Measurements from ENCODE around the gene ADO. TPM values are rescaled to one million over a fixed set of nuclear protein-coding genes. Genes with fewer than 3 reads are reported as not detected.

ADO gene
- total RNA-seq, 1 donor from 2014 or later = 16.7 TPM

DNA sequence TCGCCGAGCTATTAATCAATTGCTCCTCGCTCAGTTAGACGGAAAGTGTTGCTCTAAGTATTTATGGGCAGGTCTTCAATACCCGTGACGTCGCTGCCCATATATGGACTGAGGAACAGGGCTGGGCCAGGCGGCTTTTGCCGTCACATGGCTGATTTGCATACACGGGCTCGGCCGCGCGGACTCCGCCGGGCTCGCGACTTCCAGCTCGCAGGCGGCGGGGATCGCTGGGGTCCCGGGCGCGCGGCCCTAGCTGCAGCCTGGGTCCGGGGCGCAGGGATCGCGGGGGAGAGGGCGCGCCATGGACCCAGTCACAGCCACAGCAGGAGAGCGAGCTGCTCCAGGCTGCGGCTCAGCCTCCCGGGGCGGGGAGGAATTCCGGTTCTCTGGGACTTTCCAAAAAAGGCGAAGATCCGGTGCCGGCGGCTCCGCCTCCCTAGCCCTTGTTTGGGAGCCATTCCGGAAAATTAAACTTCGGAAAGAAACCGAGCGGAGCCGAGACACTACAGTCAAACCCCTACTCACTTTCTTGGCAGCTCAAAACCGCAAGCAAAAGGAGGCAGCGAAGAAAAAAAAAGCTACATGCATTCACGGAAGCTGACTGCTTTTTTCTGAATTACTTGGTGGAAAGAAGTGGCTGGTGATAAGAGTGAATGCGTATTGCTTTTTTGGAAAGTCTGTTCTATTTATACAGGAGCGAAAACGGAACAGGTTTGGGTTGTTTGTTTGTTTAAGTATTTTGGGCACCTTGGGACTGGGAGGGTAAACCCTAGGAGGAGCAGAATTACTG lies 12.0 kb downstream of the ADO start, which contains the start of gene EGR2:
EGR2 (minus strand) TSS at position 36 of the 790 bp plus-strand sequence. CDS start 337 bp downstream, outside the sequence.
- peak within 1 kb of the TSS; percentile 75 to 90 (median 87) for H3K9ac ChIP-seq (ENCODE audit: low read depth in 1 of 3, low read length in 3 of 3)
- peaks cover 26 to 38% (median 31%) of the 10 kb centered on the region in 3 donors for H3K4me1 ChIP-seq (ENCODE audit: control insufficient read depth in 3 of 3, insufficient read depth in 3 of 3, low read length in 3 of 3)
- peak within 1 kb of the TSS; percentile 89 for H3K27ac ChIP-seq (ENCODE audit: low read depth, low read length)
- H3K27me3 ChIP-seq (ENCODE audit: control insufficient read depth in 3 of 3, insufficient read depth in 3 of 3, low read length in 3 of 3) = peaks cover 22 to 38% (median 35%) of the 10 kb centered on the region in 3 donors
- no peaks in the 10 kb centered on the region for H3K36me3 ChIP-seq (ENCODE audit: control insufficient read depth in 3 of 3, insufficient read depth in 3 of 3, low read length in 3 of 3)
- peak within 1 kb of the TSS; percentile 83 to 98 (median 94) for H3K4me3 ChIP-seq (ENCODE audit: low read length in 3 of 3)
- H3K9me3 ChIP-seq (ENCODE audit: control insufficient read depth in 3 of 3, low read length in 3 of 3) = no peaks in the 10 kb centered on the region

DNA sequence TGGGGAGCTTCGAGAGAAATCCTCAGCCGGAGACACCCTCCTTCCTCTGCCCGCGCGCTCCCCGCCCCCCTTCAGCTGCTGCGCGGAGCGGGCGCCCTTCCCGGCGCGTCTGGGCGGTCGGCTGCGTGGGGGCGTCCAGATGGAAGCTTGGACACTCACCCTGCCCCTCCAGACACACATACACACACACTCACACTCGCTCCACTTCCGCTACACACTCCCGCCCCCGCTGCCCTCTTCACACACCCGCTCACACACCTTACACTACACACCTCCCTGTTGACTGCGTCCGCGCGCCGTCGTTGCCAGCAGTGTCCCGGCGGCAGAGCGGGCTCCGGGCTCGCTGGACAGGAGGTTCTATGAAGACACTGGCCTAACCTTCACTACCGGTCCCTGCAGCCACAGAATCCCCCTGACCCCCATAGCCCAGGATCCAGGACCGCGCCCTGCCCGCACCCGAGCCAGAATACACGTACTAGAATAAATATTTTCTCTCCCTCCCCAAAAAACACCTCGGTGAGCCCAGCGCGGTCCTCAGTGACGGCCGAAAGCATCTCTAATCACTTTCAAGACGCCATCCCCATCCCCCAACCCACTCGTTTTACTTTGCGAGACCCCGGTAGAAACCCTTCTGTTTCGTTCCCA lies 12.7 kb downstream of the ADO start:
- Histone ChIP-seq H3K9ac (ENCODE audit: low read depth in 1 of 3, low read length in 3 of 3) (peak overlapping the region; percentile 75 to 90 (median 87)), H3K4me1 (ENCODE audit: control insufficient read depth in 3 of 3, insufficient read depth in 3 of 3, low read length in 3 of 3) (peaks cover 26 to 38% (median 31%) of the 10 kb centered on the region in 3 donors), H3K27ac (ENCODE audit: low read depth, low read length) (peak overlapping the region; percentile 89), H3K36me3 (ENCODE audit: control insufficient read depth in 3 of 3, insufficient read depth in 3 of 3, low read length in 3 of 3) (no peaks in the 10 kb centered on the region), H3K9me3 (ENCODE audit: control insufficient read depth in 3 of 3, low read length in 3 of 3) (no peaks in the 10 kb centered on the region), H3K4me3 (ENCODE audit: low read length in 3 of 3) (peak overlapping the region; percentile 83 to 98 (median 94)), H3K27me3 (ENCODE audit: control insufficient read depth in 3 of 3, insufficient read depth in 3 of 3, low read length in 3 of 3) (peaks cover 22 to 38% (median 35%) of the 10 kb centered on the region in 3 donors)

DNA sequence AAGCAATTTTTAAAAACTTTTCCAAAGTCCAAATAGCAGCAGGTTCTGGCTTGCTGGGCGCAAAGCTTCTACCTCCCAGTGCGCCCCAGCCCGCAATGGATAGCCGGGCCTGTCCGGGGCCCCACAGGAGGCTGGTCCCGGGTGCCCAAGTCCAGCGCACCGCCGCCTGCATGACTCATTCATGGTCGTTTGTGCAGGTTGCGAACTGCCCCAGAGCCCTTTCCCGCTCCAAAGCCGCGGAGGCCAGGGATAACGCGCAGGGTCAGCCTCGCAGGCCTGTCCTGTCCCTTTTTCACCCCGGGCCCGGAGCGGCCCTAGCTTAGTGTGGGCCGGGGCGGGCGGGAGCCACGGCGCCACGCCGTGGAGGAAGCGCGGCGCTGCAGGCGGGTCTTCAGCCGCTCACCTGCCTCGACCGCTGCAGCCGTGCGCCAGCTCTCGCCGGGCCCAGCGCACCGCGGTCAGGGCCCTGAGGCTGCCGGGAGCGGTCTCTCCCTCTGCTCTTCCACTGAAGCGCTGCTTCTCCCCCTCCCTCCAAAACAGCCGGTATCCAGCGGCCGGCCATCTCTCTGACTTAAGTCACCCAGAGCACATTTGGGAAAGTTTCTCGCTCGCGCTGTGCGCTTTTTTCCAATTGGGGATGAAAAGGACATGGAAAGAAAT lies 13.4 kb downstream of the ADO start:
- peaks cover 22 to 38% (median 35%) of the 10 kb centered on the region in 3 donors for H3K27me3 ChIP-seq (ENCODE audit: control insufficient read depth in 3 of 3, insufficient read depth in 3 of 3, low read length in 3 of 3)
- no peaks in the 10 kb centered on the region for H3K9me3 ChIP-seq (ENCODE audit: control insufficient read depth in 3 of 3, low read length in 3 of 3)
- H3K27ac ChIP-seq (ENCODE audit: low read depth, low read length) = peak overlapping the region; percentile 89
- peak overlapping the region; percentile 83 to 98 (median 94) for H3K4me3 ChIP-seq (ENCODE audit: low read length in 3 of 3)
- no peaks in the 10 kb centered on the region for H3K36me3 ChIP-seq (ENCODE audit: control insufficient read depth in 3 of 3, insufficient read depth in 3 of 3, low read length in 3 of 3)
- peaks cover 26 to 38% (median 31%) of the 10 kb centered on the region in 3 donors for H3K4me1 ChIP-seq (ENCODE audit: control insufficient read depth in 3 of 3, insufficient read depth in 3 of 3, low read length in 3 of 3)
- H3K9ac ChIP-seq (ENCODE audit: low read depth in 1 of 3, low read length in 3 of 3) = peak overlapping the region; percentile 75 to 90 (median 87)

DNA sequence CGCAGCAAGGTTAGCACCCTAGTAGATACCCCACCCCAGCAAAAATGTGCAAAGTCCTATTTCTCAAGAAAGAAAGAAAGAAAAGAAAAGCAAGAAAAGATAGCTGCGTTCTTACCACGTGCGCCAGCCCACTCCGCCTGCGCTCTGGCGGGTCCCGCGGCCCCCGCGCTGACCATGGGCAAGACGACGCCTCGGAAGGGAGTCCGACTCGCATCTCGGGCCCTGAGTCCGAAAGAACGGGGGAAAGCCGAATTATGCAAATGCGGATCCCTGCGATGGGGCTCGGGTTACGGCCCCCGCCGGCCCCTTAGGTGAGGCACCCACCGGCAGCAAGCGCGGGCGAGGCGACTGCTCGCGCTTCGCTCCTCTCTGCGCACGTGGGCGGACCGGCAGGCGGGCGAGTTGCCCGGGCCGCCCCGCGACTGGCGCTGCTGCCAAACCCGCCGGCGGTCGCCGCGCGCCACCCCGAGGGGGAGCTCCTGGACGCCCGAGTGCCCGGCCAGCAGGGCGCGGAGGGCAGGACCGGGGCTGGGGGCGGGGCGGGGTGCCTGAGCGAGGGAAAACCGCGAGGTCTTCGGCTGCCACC lies 14.0 kb downstream of the ADO start:
- no peak overlapping the region for H3K27ac ChIP-seq (ENCODE audit: low read depth, low read length)
- H3K27me3 ChIP-seq (ENCODE audit: control insufficient read depth in 3 of 3, insufficient read depth in 3 of 3, low read length in 3 of 3) = peaks cover 22 to 39% (median 35%) of the 10 kb centered on the region in 3 donors
- H3K36me3 ChIP-seq (ENCODE audit: control insufficient read depth in 3 of 3, insufficient read depth in 3 of 3, low read length in 3 of 3) = no peaks in the 10 kb centered on the region
- H3K4me1 ChIP-seq (ENCODE audit: control insufficient read depth in 3 of 3, insufficient read depth in 3 of 3, low read length in 3 of 3) = peaks cover 26 to 38% (median 31%) of the 10 kb centered on the region in 3 donors
- H3K9ac ChIP-seq (ENCODE audit: low read depth in 1 of 3, low read length in 3 of 3) = peak overlapping the region in 2 of 3 donors; percentile 75 to 87
- H3K9me3 ChIP-seq (ENCODE audit: control insufficient read depth in 3 of 3, low read length in 3 of 3) = no peaks in the 10 kb centered on the region
- peak overlapping the region; percentile 83 to 98 (median 94) for H3K4me3 ChIP-seq (ENCODE audit: low read length in 3 of 3)

DNA sequence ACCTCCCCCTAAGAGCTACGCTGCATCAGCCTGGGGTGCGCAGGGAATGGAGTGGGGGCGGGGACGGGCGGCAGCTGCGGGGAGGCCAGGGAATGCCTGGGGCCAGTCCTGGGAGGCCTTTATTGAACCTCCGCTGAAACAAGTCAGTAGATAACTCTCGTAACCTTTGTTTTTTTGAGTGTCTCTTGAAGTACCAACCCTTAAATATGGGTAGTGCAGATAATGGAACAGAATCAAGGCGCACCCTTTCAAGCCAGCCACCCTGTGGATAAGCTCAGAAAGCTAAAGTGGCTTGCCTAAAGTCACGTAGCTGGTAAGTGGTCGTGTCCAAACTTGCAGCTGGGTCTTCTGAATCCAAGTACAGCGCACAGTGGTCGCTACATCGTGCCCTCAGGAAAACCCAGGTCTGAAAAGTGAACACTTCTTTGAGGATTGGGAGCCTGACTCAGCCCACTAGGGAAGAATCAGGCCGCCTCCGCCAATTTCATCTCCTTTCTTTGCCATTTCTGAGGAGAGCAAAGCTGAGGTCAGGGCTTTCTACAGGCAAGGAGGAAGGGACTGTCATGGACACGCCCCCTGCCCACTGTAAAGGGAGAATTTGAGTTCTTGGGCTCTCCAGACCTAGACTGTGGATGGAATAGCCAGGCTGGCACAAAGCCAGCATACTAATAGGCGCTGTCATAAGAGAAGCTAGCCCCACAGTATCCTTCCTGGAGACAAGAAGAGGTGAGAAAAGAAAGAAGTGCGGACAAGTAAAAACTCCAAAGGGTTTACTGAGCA lies 14.8 kb downstream of the ADO start:
- H3K9me3 ChIP-seq (ENCODE audit: control insufficient read depth in 3 of 3, low read length in 3 of 3) = no peaks in the 10 kb centered on the region
- H3K36me3 ChIP-seq (ENCODE audit: control insufficient read depth in 3 of 3, insufficient read depth in 3 of 3, low read length in 3 of 3) = no peaks in the 10 kb centered on the region
- H3K4me3 ChIP-seq (ENCODE audit: low read length in 3 of 3) = no peak overlapping the region
- H3K9ac ChIP-seq (ENCODE audit: low read depth in 1 of 3, low read length in 3 of 3) = no peak overlapping the region
- peaks cover 26 to 35% (median 31%) of the 10 kb centered on the region in 3 donors for H3K4me1 ChIP-seq (ENCODE audit: control insufficient read depth in 3 of 3, insufficient read depth in 3 of 3, low read length in 3 of 3)
- H3K27ac ChIP-seq (ENCODE audit: low read depth, low read length) = no peak overlapping the region
- H3K27me3 ChIP-seq (ENCODE audit: control insufficient read depth in 3 of 3, insufficient read depth in 3 of 3, low read length in 3 of 3) = peaks cover 14 to 34% (median 29%) of the 10 kb centered on the region in 3 donors

DNA sequence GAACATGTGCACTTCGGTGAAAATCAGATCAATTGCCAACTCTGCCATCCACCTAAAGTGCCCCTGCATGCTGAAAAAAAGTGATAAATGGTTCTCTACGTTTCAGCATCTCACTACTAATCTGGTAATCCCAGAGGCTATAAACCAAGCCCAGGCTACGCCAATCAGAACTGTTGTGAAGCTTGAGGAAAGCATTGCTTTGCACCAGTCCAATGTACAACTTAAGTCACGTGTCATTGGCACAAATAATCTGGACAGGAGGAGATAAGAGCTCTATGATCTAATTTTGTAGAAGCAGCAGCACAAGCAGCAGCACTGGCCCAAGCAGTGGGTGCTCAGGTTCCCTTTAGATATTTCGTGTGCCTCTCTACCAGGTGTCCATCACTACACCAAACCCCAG lies 16.1 kb downstream of the ADO start:
- H3K27me3 ChIP-seq (ENCODE audit: control insufficient read depth in 3 of 3, insufficient read depth in 3 of 3, low read length in 3 of 3) = peaks cover 1 to 23% (median 17%) of the 10 kb centered on the region in 3 donors
- no peak overlapping the region for H3K27ac ChIP-seq (ENCODE audit: low read depth, low read length)
- no peak overlapping the region for H3K9ac ChIP-seq (ENCODE audit: low read depth in 1 of 3, low read length in 3 of 3)
- peaks cover 18 to 22% (median 21%) of the 10 kb centered on the region in 3 donors for H3K4me1 ChIP-seq (ENCODE audit: control insufficient read depth in 3 of 3, insufficient read depth in 3 of 3, low read length in 3 of 3)
- no peaks in the 10 kb centered on the region for H3K36me3 ChIP-seq (ENCODE audit: control insufficient read depth in 3 of 3, insufficient read depth in 3 of 3, low read length in 3 of 3)
- no peak overlapping the region for H3K4me3 ChIP-seq (ENCODE audit: low read length in 3 of 3)
- H3K9me3 ChIP-seq (ENCODE audit: control insufficient read depth in 3 of 3, low read length in 3 of 3) = no peaks in the 10 kb centered on the region

DNA sequence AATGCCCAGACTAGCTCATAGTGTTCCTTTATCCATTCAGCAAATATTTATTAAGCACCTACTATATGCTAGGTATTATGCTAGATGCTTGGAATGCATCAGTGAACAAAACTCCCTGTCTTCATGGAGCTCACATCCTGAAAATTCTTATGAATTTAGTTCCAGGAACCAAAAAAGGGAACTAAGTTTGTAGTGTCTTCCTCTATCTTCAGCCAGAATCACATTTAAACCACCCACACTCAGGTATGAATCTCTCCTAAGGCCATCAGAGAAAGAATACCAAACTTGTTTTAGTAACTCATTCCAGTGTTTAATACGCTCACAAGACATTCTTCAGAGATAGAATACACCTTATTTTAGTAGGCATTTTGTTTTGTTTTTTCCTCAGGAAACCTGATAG lies 21.8 kb downstream of the ADO start:
- no peaks in the 10 kb centered on the region for H3K36me3 ChIP-seq (ENCODE audit: control insufficient read depth in 3 of 3, insufficient read depth in 3 of 3, low read length in 3 of 3)
- no peaks in the 10 kb centered on the region for H3K9me3 ChIP-seq (ENCODE audit: control insufficient read depth in 3 of 3, low read length in 3 of 3)
- H3K4me3 ChIP-seq (ENCODE audit: low read length in 3 of 3) = no peak overlapping the region
- H3K27me3 ChIP-seq (ENCODE audit: control insufficient read depth in 3 of 3, insufficient read depth in 3 of 3, low read length in 3 of 3) = peaks cover 0 to 3% (median 0%) of the 10 kb centered on the region in 3 donors
- no peak overlapping the region for H3K9ac ChIP-seq (ENCODE audit: low read depth in 1 of 3, low read length in 3 of 3)
- H3K4me1 ChIP-seq (ENCODE audit: control insufficient read depth in 3 of 3, insufficient read depth in 3 of 3, low read length in 3 of 3) = no peaks in the 10 kb centered on the region
- no peak overlapping the region for H3K27ac ChIP-seq (ENCODE audit: low read depth, low read length)

DNA sequence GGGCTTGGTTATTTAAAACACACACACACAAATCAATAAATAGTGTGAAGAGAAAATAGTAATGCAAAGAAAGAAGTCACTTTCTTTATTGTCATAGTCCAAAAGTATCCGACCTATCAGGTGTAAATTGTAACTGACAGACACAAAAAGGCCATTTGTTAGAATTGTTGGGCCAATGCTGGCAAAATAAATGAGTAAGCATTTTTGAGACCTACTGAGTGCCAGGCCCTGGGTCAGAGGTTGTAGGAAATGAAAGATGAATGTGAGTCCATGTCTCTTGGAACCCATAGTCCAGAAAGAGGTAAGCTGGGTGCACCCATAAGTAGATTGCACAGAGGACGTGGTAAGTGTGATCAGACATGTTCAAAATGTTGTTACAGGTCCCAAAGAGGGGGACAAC lies 25.1 kb downstream of the ADO start:
- no peak overlapping the region for H3K27ac ChIP-seq (ENCODE audit: low read depth, low read length)
- no peak overlapping the region for H3K4me3 ChIP-seq (ENCODE audit: low read length in 3 of 3)
- no peaks in the 10 kb centered on the region for H3K4me1 ChIP-seq (ENCODE audit: control insufficient read depth in 3 of 3, insufficient read depth in 3 of 3, low read length in 3 of 3)
- H3K27me3 ChIP-seq (ENCODE audit: control insufficient read depth in 3 of 3, insufficient read depth in 3 of 3, low read length in 3 of 3) = no peaks in the 10 kb centered on the region
- no peak overlapping the region for H3K9ac ChIP-seq (ENCODE audit: low read depth in 1 of 3, low read length in 3 of 3)
- H3K9me3 ChIP-seq (ENCODE audit: control insufficient read depth in 3 of 3, low read length in 3 of 3) = no peaks in the 10 kb centered on the region
- no peaks in the 10 kb centered on the region for H3K36me3 ChIP-seq (ENCODE audit: control insufficient read depth in 3 of 3, insufficient read depth in 3 of 3, low read length in 3 of 3)

DNA sequence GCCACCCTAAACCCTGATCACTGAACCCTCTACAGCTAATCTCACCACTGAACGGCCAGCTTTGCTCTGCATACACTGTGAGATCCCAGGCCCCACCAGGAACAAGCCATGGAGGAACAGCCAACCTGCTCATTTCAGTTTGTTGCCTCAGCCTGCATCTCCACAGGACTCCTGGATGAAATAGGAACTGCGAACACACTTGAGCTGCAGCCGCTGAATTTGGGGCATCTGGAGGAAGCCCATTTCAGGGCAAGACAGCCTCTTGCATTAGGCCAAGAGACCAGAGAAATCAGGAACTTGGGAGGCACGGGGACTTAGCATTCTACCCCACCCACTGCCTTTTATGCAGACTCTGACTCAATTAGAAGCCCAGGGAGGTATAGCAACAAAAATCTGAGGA lies 26.2 kb downstream of the ADO start:
- H3K9ac ChIP-seq (ENCODE audit: low read depth in 1 of 3, low read length in 3 of 3) = no peak overlapping the region
- H3K4me3 ChIP-seq (ENCODE audit: low read length in 3 of 3) = no peak overlapping the region
- H3K9me3 ChIP-seq (ENCODE audit: control insufficient read depth in 3 of 3, low read length in 3 of 3) = no peaks in the 10 kb centered on the region
- no peaks in the 10 kb centered on the region for H3K27me3 ChIP-seq (ENCODE audit: control insufficient read depth in 3 of 3, insufficient read depth in 3 of 3, low read length in 3 of 3)
- no peak overlapping the region for H3K27ac ChIP-seq (ENCODE audit: low read depth, low read length)
- H3K36me3 ChIP-seq (ENCODE audit: control insufficient read depth in 3 of 3, insufficient read depth in 3 of 3, low read length in 3 of 3) = no peaks in the 10 kb centered on the region
- H3K4me1 ChIP-seq (ENCODE audit: control insufficient read depth in 3 of 3, insufficient read depth in 3 of 3, low read length in 3 of 3) = no peaks in the 10 kb centered on the region
